GM19238 (cell line): ENCODE data around the gene GMPPA.

Source experiments
- DNase-seq: peaks from one replicate; pipeline ENCODE4 v3.0.0; 2011; ENCODE audit warnings: low spot score; ENCODE audit not compliant: insufficient read length

GMPPA gene

DNA sequence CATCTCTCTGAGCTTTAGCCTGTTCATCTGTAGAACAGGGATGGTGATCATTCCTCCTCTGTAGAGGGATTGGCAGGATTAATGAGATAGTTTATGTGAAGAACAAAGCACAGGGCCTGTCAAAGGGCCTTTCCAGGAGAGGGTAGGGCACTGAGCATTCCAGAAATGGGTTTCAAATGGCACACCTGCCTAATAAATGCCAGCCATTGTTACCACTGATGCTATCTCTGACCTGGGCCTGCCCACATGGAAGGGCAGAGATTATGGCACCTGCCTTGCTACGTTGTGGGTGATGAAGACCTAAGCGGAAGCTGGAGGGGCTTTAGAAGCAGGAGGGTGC lies 31.0 kb upstream of the GMPPA start:
- no peak for DNase-seq

DNA sequence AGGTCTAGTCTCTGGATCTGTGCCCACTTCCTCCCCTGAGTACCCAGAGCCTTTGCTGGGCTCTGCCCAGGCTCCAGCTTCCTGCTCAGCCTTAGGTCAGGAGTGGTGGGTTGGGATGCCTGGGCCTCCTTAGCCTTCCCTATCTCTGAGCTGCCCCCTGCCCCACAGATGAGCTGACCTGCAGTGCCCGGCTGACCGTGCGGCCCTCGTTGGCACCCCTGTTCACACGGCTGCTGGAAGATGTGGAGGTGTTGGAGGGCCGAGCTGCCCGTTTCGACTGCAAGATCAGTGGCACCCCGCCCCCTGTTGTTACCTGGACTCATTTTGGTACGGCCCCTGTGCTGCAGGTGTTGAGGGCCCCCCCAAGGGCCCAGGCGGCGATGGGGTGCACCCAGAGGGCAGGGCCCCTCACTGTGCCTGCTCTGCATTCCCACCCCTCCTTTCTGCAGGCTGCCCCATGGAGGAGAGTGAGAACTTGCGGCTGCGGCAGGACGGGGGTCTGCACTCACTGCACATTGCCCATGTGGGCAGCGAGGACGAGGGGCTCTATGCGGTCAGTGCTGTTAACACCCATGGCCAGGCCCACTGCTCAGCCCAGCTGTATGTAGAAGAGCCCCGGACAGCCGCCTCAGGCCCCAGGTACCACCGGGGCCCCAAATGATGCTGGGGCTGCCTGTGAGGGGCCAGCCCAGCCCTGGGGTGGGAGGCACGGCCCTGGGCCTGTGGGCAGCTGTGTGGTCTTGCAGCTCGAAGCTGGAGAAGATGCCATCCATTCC lies 30.1 kb upstream of the GMPPA start:
- no peak for DNase-seq

DNA sequence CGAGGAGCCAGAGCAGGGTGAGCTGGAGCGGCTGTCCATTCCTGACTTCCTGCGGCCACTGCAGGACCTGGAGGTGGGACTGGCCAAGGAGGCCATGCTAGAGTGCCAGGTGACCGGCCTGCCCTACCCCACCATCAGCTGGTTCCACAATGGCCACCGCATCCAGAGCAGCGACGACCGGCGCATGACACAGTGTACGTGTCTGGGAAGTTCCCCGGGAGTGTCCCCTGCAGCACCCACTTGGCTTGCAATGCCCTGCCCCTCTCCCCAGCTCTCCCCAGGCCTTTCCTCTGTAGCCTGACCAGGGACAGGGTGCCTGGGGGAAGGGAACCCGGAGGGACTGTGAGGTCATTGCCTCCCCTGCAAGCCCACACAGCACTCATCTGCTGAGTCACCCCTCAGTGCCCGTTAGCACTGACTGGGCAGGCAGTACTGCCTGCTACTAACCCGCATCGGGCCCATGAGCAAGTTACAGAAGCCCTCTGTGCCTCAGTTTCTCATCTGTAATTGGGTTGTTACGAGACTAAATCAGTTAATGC lies 29.4 kb upstream of the GMPPA start:
- DNase-seq, result no peak

DNA sequence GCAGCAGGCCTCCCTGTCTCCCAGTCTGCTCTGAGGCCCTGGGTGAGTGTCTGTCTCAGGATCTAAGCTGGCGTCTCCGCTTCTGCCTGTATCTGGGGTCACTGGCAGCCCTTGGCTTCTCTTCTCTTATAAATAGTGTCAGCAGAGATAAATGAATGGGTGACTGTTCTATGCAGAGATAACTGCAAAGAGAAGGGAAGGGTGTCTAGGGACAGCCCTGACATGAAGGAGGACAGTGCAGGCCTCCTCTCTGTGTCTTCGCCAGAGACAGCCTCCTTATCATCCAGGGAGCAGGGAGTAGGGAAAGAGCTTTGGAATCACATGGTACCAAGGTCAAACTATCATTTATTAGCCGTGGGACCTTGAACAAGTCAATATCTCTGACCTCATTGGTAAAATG lies 28.3 kb upstream of the GMPPA start:
- DNase-seq, result no peak

DNA sequence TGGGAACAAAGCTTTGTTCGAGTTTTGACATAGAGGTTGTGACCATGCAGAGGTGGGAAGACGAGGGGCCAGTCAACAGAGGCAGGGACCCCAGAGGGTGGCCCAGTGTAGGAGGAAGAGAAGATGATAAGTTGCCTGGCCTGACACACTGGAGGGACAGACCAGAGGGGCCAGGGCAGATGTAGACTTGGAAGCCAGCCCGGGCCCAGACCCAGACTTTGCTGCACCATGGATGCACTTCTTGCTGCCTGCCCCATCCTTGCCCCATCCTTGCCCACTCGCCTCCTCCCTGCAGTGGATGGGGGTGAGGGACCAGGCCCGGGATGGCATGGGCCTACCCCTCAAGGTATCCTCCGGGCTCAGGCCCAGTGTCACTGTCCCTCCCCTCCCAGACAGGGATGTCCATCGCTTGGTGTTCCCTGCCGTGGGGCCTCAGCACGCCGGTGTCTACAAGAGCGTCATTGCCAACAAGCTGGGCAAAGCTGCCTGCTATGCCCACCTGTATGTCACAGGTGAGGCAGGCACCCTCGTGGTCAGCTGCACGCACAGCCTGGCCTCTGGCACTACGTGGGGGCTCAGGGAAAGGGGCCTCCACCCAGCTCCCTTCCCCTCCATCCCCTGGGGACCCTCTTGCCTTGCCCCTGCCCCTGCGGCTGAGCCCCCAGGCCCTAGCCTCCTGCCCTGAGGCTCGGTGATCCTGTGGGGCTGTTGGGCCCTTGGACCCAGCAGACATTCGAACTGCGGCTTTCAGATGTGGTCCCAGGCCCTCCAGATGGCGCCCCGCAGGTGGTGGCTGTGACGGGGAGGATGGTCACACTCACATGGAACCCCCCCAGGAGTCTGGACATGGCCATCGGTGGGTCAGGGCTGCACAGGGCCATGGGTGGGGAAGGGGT lies 27.0 kb upstream of the GMPPA start:
- no peak for DNase-seq

DNA sequence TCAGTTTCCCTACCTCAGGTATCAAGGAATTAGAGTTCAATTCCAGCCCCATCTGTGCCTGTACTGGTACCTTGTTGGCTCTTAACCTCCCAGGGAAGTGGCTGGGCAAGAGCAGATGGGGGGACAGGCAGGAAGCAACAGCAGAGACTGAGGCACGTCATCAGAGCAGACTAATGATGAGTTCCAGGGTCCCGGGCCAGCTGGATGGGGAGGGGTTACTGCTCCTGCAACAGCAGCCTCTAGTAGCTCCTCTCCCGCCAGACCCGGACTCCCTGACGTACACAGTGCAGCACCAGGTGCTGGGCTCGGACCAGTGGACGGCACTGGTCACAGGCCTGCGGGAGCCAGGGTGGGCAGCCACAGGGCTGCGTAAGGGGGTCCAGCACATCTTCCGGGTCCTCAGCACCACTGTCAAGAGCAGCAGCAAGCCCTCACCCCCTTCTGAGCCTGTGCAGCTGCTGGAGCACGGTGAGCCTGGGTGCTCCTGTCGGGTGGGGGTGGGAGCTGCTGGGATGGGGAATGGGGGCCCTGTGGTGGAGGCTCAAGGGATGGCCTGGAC lies 26.0 kb upstream of the GMPPA start:
- no peak for DNase-seq

DNA sequence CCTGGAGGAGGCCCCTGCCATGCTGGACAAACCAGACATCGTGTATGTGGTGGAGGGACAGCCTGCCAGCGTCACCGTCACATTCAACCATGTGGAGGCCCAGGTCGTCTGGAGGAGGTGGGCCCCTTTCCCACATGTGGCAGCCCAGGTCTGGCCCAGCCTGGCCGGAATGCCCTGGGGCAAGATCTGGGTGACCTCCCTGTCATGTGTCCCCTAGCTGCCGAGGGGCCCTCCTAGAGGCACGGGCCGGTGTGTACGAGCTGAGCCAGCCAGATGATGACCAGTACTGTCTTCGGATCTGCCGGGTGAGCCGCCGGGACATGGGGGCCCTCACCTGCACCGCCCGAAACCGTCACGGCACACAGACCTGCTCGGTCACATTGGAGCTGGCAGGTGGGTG lies 25.2 kb upstream of the GMPPA start:
- DNase-seq, result no peak

DNA sequence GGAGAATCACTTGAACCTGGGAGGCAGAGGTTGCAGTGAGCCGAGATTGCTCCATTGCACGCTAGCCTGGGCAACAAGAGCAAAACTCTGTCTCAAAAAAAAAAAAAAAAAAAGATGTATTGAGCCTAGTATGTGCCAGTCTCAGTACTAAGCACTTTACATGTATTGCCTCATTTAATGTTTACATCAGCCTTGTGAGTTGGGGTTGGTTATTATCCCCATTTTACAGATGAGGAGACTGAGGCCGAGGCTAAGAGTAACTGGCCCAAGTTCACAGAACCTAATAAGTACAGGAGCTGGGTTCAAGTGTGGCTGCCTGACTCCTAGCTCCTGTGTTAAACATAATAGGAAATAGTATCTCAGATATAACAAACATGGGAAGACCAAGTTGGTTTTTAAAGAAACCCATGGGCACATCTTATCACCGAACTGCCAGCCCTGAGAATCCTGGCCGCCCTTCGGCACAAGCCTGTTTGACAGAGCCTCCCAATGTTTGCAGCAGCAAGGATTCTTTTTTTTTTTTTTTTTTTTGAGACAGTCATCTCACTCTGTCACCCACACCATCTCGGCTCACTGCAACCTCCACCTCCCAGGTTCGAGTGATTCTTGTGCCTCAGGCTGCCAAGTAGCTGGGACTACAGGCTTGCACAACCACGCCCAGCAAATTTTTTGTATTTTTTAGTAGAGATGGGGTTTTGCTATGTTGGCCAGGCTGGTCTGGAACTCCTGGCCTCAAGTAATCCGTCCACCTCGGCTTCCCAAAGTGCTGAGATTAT lies 24.2 kb upstream of the GMPPA start:
- no peak for DNase-seq

DNA sequence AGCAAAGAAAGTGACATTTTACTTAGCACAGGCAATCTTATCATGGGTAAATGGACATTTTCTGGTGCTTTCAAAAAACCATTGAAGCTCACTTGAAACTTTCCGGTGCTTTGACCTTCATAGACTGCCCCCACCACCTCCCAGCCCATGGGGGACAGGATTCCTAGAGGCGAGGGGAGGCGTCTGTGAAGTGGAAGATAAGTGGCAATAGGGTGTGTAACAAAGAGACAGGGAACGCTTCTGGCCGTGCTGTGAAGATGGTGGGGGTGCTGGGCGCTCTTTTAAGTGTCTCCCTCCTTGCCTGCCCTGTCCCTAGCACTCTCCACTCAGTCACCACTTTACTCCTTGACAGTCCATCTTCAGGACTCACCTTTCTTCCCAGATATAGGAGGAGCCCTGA lies 23.4 kb upstream of the GMPPA start:
- DNase-seq, result no peak

DNA sequence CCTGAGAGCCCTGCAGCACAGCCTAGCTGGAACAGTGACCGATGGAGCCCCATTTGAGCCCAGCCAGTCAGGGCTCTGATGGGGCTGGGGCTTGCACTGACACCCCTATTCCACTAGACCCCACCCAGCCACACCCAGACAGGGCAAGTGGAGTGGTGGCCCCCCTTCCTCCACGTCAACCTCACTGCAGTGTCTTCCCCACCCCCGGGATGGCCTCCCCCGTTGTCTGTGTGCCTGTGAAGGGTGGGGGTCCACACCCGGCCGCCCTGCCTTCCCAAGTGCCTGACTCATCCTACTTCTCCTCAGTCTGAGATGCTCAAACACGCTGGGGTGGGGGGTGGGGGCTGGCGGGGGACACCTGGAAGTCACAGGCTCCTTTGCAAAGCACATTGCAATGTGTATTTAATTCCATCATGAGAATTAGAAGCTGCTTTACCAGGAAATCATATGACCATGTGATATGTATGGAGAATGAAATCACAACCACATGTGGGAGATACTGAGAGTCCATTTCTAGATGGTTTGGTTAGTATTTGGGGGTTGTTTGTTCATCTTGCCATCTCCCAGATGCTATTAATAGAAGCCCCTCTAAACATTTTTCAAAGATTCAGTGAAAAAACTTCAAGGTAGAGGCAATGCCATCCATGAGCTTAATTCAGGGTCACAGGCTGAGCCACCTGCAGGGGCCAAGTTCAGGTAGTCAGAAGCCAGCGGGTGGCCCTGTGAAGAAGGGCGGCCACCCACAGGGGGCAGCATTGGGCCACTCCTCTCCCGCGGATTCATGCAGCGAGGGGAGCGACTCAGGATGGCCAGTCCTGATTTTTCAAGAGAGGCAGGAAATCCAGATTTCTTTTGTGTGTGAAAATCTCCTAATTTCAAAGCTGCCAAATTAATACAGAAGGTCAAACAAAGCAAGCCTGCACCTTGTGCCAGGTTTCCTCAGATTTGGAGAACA lies 22.7 kb upstream of the GMPPA start:
- peak; percentile 71 for DNase-seq

DNA sequence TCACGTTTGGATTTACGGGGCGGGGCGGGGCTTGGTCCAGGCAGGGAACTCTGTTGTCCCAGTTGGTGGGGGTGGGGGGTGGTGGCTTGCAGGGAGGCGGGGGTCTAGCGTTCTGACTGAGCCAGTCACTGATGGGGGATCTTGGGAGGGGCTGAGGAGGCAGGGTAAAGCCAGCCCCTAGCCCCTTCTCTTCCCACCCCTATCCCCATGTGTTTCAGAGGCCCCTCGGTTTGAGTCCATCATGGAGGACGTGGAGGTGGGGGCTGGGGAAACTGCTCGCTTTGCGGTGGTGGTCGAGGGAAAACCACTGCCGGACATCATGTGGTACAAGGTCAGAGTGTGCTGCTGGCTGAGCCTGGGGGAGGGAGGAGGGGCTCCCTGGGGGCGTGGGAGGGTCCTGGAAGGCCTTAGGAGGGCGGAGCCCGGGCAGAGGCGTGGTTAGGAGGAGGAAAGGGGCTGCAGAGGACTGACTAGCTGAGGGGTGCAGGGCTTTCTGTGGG lies 22.0 kb upstream of the GMPPA start:
- DNase-seq, result no peak

DNA sequence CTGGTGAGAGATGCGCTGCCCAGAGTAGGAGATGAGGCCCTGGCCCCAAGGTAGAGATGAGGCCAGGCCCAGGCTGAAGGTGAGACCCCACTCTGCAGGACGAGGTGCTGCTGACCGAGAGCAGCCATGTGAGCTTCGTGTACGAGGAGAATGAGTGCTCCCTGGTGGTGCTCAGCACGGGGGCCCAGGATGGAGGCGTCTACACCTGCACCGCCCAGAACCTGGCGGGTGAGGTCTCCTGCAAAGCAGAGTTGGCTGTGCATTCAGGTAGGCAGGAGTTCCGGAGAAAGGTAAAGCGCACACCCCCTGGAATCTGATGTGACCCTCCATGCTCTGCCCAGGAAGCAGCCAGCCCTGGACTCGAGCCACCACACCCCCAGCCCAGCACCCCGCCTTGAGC lies 21.5 kb upstream of the GMPPA start:
- no peak for DNase-seq

DNA sequence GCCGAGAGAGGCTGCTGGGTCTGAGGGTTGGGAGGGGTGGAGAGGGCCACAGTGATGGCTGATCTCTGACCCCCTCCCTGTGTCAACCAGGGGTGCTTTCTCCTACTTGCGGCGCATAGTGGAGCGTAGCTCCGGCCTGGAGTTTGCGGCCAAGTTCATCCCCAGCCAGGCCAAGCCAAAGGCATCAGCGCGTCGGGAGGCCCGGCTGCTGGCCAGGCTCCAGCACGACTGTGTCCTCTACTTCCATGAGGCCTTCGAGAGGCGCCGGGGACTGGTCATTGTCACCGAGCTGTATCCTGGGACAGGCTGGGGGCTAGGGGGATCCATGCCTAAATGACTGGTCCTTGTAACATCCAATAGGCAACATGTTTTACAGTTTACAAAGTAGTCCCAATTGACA lies 20.9 kb upstream of the GMPPA start:
- no peak for DNase-seq

DNA sequence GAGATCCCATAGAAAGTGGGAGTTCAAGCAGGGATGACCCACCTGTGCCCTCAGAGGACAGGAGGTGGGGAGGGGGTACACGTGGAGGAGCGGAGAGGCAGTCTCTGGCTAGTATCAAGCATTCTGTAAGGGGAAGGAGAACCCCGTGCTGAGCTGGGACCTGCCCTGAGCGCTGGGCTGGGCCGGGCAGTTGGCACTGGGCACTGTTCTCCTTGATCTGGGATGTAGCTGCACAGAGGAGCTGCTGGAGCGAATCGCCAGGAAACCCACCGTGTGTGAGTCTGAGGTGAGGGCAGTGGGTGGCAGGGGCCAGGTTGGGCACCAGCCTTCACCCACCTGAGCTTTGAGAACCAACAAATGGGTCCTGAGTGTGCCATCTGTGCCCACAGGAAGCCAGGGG lies 19.8 kb upstream of the GMPPA start:
- no peak for DNase-seq

DNA sequence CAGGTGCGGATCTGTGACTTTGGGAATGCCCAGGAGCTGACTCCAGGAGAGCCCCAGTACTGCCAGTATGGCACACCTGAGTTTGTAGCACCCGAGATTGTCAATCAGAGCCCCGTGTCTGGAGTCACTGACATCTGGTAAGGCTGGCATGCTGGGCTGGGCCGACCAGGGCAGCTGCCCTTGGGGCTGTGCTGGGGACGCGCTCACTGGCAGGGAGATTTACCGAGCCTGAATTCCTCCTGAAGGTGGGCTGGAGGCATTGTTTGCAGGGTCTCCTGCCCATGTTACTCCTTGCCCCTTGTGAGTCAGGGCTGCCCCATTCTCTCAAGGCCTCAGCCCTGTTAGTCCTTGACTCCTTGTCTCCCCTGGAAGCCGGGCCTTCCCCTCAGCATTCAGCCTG lies 18.7 kb upstream of the GMPPA start:
- DNase-seq, result no peak

DNA sequence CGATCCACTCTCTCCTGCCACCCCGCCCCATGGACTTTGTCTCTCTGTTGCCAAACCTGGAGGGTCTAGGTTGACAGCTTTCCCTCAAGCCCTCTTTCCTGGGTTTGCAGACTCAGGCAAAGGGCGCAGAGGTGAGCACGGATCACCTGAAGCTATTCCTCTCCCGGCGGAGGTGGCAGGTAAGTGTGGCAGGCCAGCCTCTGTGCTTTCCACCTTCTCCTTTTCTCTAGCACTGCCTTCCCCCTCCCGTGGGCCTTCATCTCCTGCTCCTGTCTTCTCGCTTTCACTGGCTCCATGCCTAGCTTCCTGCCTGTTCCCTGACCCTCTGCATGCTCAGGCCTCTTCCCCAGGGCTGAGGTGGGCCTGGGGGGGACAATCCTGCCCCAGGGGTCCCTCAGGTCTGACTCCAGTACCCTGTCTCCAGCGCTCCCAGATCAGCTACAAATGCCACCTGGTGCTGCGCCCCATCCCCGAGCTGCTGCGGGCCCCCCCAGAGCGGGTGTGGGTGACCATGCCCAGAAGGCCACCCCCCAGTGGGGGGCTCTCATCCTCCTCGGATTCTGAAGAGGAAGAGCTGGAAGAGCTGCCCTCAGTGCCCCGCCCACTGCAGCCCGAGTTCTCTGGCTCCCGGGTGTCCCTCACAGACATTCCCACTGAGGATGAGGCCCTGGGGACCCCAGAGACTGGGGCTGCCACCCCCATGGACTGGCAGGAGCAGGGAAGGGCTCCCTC lies 15.9 kb upstream of the GMPPA start:
- no peak for DNase-seq

DNA sequence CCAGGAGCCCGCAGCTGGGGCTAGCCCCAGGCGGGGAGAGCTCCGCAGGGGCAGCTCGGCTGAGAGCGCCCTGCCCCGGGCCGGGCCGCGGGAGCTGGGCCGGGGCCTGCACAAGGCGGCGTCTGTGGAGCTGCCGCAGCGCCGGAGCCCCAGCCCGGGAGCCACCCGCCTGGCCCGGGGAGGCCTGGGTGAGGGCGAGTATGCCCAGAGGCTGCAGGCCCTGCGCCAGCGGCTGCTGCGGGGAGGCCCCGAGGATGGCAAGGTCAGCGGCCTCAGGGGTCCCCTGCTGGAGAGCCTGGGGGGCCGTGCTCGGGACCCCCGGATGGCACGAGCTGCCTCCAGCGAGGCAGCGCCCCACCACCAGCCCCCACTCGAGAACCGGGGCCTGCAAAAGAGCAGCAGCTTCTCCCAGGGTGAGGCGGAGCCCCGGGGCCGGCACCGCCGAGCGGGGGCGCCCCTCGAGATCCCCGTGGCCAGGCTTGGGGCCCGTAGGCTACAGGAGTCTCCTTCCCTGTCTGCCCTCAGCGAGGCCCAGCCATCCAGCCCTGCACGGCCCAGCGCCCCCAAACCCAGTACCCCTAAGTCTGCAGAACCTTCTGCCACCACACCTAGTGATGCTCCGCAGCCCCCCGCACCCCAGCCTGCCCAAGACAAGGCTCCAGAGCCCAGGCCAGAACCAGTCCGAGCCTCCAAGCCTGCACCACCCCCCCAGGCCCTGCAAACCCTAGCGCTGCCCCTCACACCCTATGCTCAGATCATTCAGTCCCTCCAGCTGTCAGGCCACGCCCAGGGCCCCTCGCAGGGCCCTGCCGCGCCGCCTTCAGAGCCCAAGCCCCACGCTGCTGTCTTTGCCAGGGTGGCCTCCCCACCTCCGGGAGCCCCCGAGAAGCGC lies 15.0 kb upstream of the GMPPA start:
- no peak for DNase-seq
